IMR-90 (cell line): Measurements from ENCODE around the gene CNOT10. TPM values are rescaled to one million over a fixed set of nuclear protein-coding genes. Genes with fewer than 3 reads are reported as not detected.

ENCODE experiments used
- ATAC-seq: fragments of 200-7000 bp; cut with Tn5 transposase; 2 replicates; pipeline ENCODE4 v1.9.1; 2020; ENCODE audit warnings: low read depth, mild to moderate bottlenecking, moderate library complexity
- BruUV-seq: library from RNA; stranded (reverse); fragments of 400-500 nt; replicated peaks from 2 replicates; lab custom pipeline; 2021; lab: Mats Ljungman, UMichigan
- CTCF ChIA-PET: fragments of 300-600 bp; formaldehyde crosslinking; extraction: SDS; loops from one replicate; lab custom pipeline; 2021; ENCODE audit warnings: antibody characterized with exemption; lab: Yijun Ruan, JAX
- POLR2A ChIA-PET: fragments of 300-600 bp; sonication (Branson Sonifier 250); formaldehyde crosslinking; loops from one replicate; lab custom pipeline; 2022; ENCODE audit warnings: antibody characterized with exemption; ENCODE audit not compliant: unreplicated experiment; lab: Charles Lee
- DNase-seq: peaks from one replicate; pipeline ENCODE4 v3.0.0; 2013
- H2AFZ ChIP-seq: replicated peaks from 2 replicates; pipeline ENCODE3; 2013; ENCODE audit warnings: low read length, mild to moderate bottlenecking; ENCODE audit not compliant: poor library complexity
- H2AK5ac ChIP-seq: 2 replicates; pipeline ENCODE4 v1.6.1; 2013; ENCODE audit warnings: low read depth, low read length, inconsistent platforms
- H2AK9ac ChIP-seq: replicated peaks from 2 replicates; pipeline ENCODE3; 2013; ENCODE audit warnings: mild to moderate bottlenecking, low read depth, low read length, moderate library complexity; ENCODE audit not compliant: poor library complexity
- H2BK120ac ChIP-seq: 2 replicates; pipeline ENCODE4 v1.6.1; 2013; ENCODE audit warnings: low read depth, low read length, inconsistent platforms
- H2BK15ac ChIP-seq: 3 replicates; pipeline ENCODE4 v1.6.1; 2013; ENCODE audit warnings: low read depth, low read length, inconsistent platforms
- H2BK20ac ChIP-seq: 2 replicates; pipeline ENCODE4 v1.6.1; 2013; ENCODE audit warnings: low read depth, mild to moderate bottlenecking, inconsistent platforms, low read length, moderate library complexity
- H2BK5ac ChIP-seq: 2 replicates; pipeline ENCODE4 v1.6.1; 2013; ENCODE audit warnings: mild to moderate bottlenecking, low read depth, low read length, inconsistent platforms; ENCODE audit not compliant: poor library complexity, severe bottlenecking
- H3K14ac ChIP-seq: replicated peaks from 2 replicates; pipeline ENCODE4 v1.6.1; 2013; ENCODE audit warnings: low read depth, low read length, inconsistent platforms
- H3K18ac ChIP-seq: 2 replicates; pipeline ENCODE4 v1.6.1; 2013; ENCODE audit warnings: low read depth, low read length, control low read depth
- H3K23ac ChIP-seq: 2 replicates; pipeline ENCODE4 v1.6.1; 2013; ENCODE audit warnings: low read depth, low read length, inconsistent platforms
- H3K27ac ChIP-seq: 2 replicates; pipeline ENCODE4 v1.5.1; 2013; ENCODE audit warnings: mild to moderate bottlenecking, control low read depth, low read length; ENCODE audit not compliant: insufficient read depth
- H3K27me3 ChIP-seq: 2 replicates; pipeline ENCODE4 v1.6.1; 2013; ENCODE audit warnings: low read length; ENCODE audit not compliant: control insufficient read depth, insufficient read depth
- H3K36me3 ChIP-seq: 2 replicates; pipeline ENCODE4 v1.6.1; 2013; ENCODE audit warnings: low read length, mixed read lengths; ENCODE audit not compliant: control insufficient read depth, insufficient read depth
- H3K4ac ChIP-seq: 2 replicates; pipeline ENCODE4 v1.6.1; 2013; ENCODE audit warnings: low read depth, low read length, inconsistent platforms
- H3K4me1 ChIP-seq: 2 replicates; pipeline ENCODE4 v1.6.1; 2013; ENCODE audit warnings: low read length, mixed read lengths; ENCODE audit not compliant: control insufficient read depth, insufficient read depth
- H3K4me2 ChIP-seq: 2 replicates; pipeline ENCODE4 v1.6.1; 2013; ENCODE audit warnings: low read depth, mild to moderate bottlenecking, control low read depth, low read length, moderate library complexity
- H3K4me3 ChIP-seq: 2 replicates; pipeline ENCODE4 v1.5.1; 2013; ENCODE audit warnings: low read depth, mild to moderate bottlenecking, control low read depth, low read length, moderate library complexity; ENCODE audit not compliant: insufficient read depth
- H3K56ac ChIP-seq: 2 replicates; pipeline ENCODE4 v1.6.1; 2013; ENCODE audit warnings: low read length, inconsistent platforms; ENCODE audit not compliant: insufficient read depth; ENCODE audit errors: extremely low read depth
- H3K79me1 ChIP-seq, 2 experiments: 2 replicates each; pipeline ENCODE4 v1.6.1; 2013; ENCODE audit warnings: low read length in 2 of 2, inconsistent platforms in 1 of 2, low read depth in 1 of 2
- H3K9ac ChIP-seq: 2 replicates; pipeline ENCODE4 v1.6.1; 2013; ENCODE audit warnings: low read depth, low read length, control low read depth
- H3K9me1 ChIP-seq: 2 replicates; pipeline ENCODE4 v1.6.1; 2013; ENCODE audit warnings: low read length, inconsistent platforms; ENCODE audit not compliant: insufficient read depth
- H3K9me3 ChIP-seq: 2 replicates; pipeline ENCODE4 v1.6.1; 2013; ENCODE audit warnings: low read length; ENCODE audit not compliant: control insufficient read depth, insufficient read depth
- H4K20me1 ChIP-seq: 2 replicates; pipeline ENCODE4 v1.6.1; 2013; ENCODE audit warnings: low read length, inconsistent platforms; ENCODE audit not compliant: insufficient read depth
- H4K5ac ChIP-seq: 2 replicates; pipeline ENCODE4 v1.6.1; 2013; ENCODE audit warnings: mild to moderate bottlenecking, low read depth, low read length, control low read depth
- H4K8ac ChIP-seq, 2 experiments: 2 replicates each; pipeline ENCODE4 v1.6.1; 2013; ENCODE audit warnings: low read depth in 2 of 2, low read length in 2 of 2, control low read depth in 1 of 2, inconsistent platforms in 1 of 2
- H4K91ac ChIP-seq: 2 replicates; pipeline ENCODE4 v1.6.1; 2013; ENCODE audit warnings: low read depth, low read length, inconsistent platforms; ENCODE audit not compliant: insufficient read depth
- BHLHE40 ChIP-seq: fragments of 150-350 bp; IDR thresholded peaks from 2 replicates; pipeline ENCODE4 v1.6.1; 2016; ENCODE audit warnings: mild to moderate bottlenecking, low read depth, low read length
- CEBPB ChIP-seq: IDR thresholded peaks from 2 replicates; pipeline ENCODE4 v1.6.1; 2012; ENCODE audit warnings: low read depth, low read length, improper control_type of control experiment
- CHD1 ChIP-seq: IDR thresholded peaks from 2 replicates; pipeline ENCODE4 v1.6.1; 2012; ENCODE audit warnings: low read depth, low read length, improper control_type of control experiment
- CTCF ChIP-seq: conservative IDR thresholded peaks from 2 replicates; pipeline ENCODE4 v1.5.1; 2012; ENCODE audit warnings: mild to moderate bottlenecking, low read depth, low read length, improper control_type of control experiment
- FOS ChIP-seq: fragments of 150-350 bp; IDR thresholded peaks from 2 replicates; pipeline ENCODE4 v1.6.1; 2016; ENCODE audit warnings: low read depth, low read length
- MAZ ChIP-seq: IDR thresholded peaks from 2 replicates; pipeline ENCODE4 v1.6.1; 2012; ENCODE audit warnings: low read depth, mild to moderate bottlenecking, low read length, improper control_type of control experiment, moderate library complexity, borderline replicate concordance
- MXI1 ChIP-seq: IDR thresholded peaks from 2 replicates; pipeline ENCODE4 v1.6.1; 2012; ENCODE audit warnings: low read depth, mild to moderate bottlenecking, low read length, moderate library complexity, borderline replicate concordance
- NFE2L2 ChIP-seq: fragments of 150-350 bp; IDR thresholded peaks from 2 replicates; pipeline ENCODE4 v1.6.1; 2016; ENCODE audit warnings: low read depth, mild to moderate bottlenecking, low read length
- POLR2A ChIP-seq: IDR thresholded peaks from 2 replicates; pipeline ENCODE4 v1.6.1; 2012; ENCODE audit warnings: mild to moderate bottlenecking, low read depth, low read length
- RCOR1 ChIP-seq: IDR thresholded peaks from 2 replicates; pipeline ENCODE4 v1.6.1; 2012; ENCODE audit warnings: mild to moderate bottlenecking, low read length, improper control_type of control experiment; ENCODE audit not compliant: insufficient replicate concordance
- RFX5 ChIP-seq: IDR thresholded peaks from 2 replicates; pipeline ENCODE4 v1.8.0; 2012; ENCODE audit warnings: low read depth, mild to moderate bottlenecking, low read length, moderate library complexity
- SMC3 ChIP-seq: fragments of 150-350 bp; IDR thresholded peaks from 2 replicates; pipeline ENCODE4 v1.6.1; 2016; ENCODE audit warnings: low read depth, mild to moderate bottlenecking, antibody characterized with exemption, low read length, moderate library complexity
- USF2 ChIP-seq: fragments of 150-350 bp; IDR thresholded peaks from 2 replicates; pipeline ENCODE4 v1.6.1; 2017; ENCODE audit warnings: mild to moderate bottlenecking, antibody characterized with exemption, low read length, low read depth
- WGBS, 2 experiments: methylation state at CpG; one replicate each; pipeline versions ENCODE4 v1.1.5 to v1.1.7; 2013; ENCODE audit warnings: missing lambda C conversion rate in 2 of 2; ENCODE audit not compliant: insufficient read length in 1 of 2; ENCODE audit errors: extremely low coverage in 2 of 2; 5-methylcytosine and 5-hydroxymethylcytosine counted together
- dilution Hi-C: fragments of 300-500 bp; cut with HindIII; formaldehyde crosslinking; loops from one replicate; pipeline ENCODE4 v1.14.3; 2018; ENCODE audit warnings: low sequenced_read_pairs; ENCODE audit not compliant: unreplicated experiment
- in situ Hi-C: fragments of 300-500 bp; cut with MboI; formaldehyde crosslinking; loops from 3 replicates; pipeline ENCODE4 v1.14.3; 2019; ENCODE audit warnings: low sequenced_read_pairs, inconsistent platforms, mixed read lengths
- intact Hi-C: fragments of 100-400 bp; cut with micrococcal nuclease; formaldehyde crosslinking; loops from 2 replicates; pipeline ENCODE4 v1.10.0; 2022
- polyA plus RNA-seq, 3 experiments: library from polyadenylated mRNA; depleted of rRNA; stranded (reverse); fragments of >200 nt; gene quantifications; 2 replicates each; pipeline ENCODE4 v1.2.3, GENCODE V29; 2012; ENCODE audit warnings: low replicate concordance in 1 of 3
- total RNA-seq: library from RNA; depleted of rRNA; stranded (reverse); fragments of >200 nt; gene quantifications from 2 replicates; pipeline ENCODE4 v1.2.3, GENCODE V29; 2012
- TF ChIP-seq, protein P1 (sequence below): fragments of 150-350 bp; IDR thresholded peaks from 2 replicates; pipeline ENCODE4 v1.6.1; 2016; ENCODE audit warnings: low read depth, mild to moderate bottlenecking, low read length, moderate library complexity, borderline replicate concordance

CNOT10 gene
- total and polyA plus RNA-seq, 2 of the 4 experiments (the other 2 are of a cell fraction), result 15.8 to 20.4 TPM

- no peak overlapping the region for H2AK5ac ChIP-seq
- no peaks in the 10 kb centered on the region for H3K79me1 ChIP-seq
- H2AK9ac ChIP-seq, result peak overlapping the region; percentile 55
- no peak overlapping the region for H2BK120ac ChIP-seq
- H3K4me1 ChIP-seq, result no peaks in the 10 kb centered on the region; the same call in 1 of the 2 replicates
- H4K8ac ChIP-seq, result no peak overlapping the region; a peak in 1 of 4 replicates
- H3K18ac ChIP-seq, result no peak overlapping the region
- H2BK5ac ChIP-seq, result no peak overlapping the region
- H3K9me1 ChIP-seq, result no peaks in the 10 kb centered on the region
- H3K4ac ChIP-seq, result no peak overlapping the region
- no peak overlapping the region for H3K23ac ChIP-seq
- H3K9ac ChIP-seq, result peak overlapping the region; percentile 40; the same call in 1 of the 2 replicates
- ChIA-PET CTCF (interaction anchor here (0.7 to 1.9 kb wide), 4 partner anchors 10 to 83 kb away, joined by 3 to 5 read pairs (median 4); no protein-coding TSS in a partner anchor), POLR2A (no interaction called here)
- no peak overlapping the region for H4K5ac ChIP-seq
- no peaks in the 10 kb centered on the region for H3K36me3 ChIP-seq
- ATAC-seq (peak; percentile 97), DNase-seq (peak; percentile 68)
- peak overlapping the region; percentile 69 for H3K4me3 ChIP-seq
- no peak overlapping the region for H2BK15ac ChIP-seq
- H3K27me3 ChIP-seq, result peaks cover 4% of the 10 kb centered on the region; the same call in 1 of the 2 replicates
- H3K14ac ChIP-seq, result no peak overlapping the region
- no peak overlapping the region for H4K91ac ChIP-seq
- WGBS, 2 experiments, result 2% methylated on average over 19 of the region's 59 CpGs; no CpG with 5 or more reads in 1 of the 2 experiments
- no peak overlapping the region for H2BK20ac ChIP-seq
- H3K27ac ChIP-seq, result no peak overlapping the region
- H3K56ac ChIP-seq, result no peak overlapping the region
- dilution Hi-C loops (no loop called here), in situ Hi-C loops (no loop called here), intact Hi-C loops (loop anchor here (1.0 kb wide), 1 partner anchor 48 kb away; no protein-coding TSS in a partner anchor)
- peak overlapping the region; percentile 94 for H2AFZ ChIP-seq
- no peaks in the 10 kb centered on the region for H4K20me1 ChIP-seq
- BruUV-seq, result no TSS peak
- H3K4me2 ChIP-seq, result peak overlapping the region; percentile 93
- no peaks in the 10 kb centered on the region for H3K9me3 ChIP-seq
- TF ChIP-seq MXI1 (no peak), NFE2L2 (no peak), POLR2A (no peak), RFX5 (no peak), FOS (no peak), CTCF (peak; percentile 79), BHLHE40 (0 out of 2 replicates have a peak, but pooled peaks have one; percentile 6), SMC3 (peak; percentile 42; the same call in 1 of the 2 replicates), CEBPB (no peak), MAZ (peak; percentile 44; the same call in 1 of the 2 replicates), CHD1 (no peak), USF2 (no peak), RCOR1 (no peak)
- TF ChIP-seq, protein P1, sequence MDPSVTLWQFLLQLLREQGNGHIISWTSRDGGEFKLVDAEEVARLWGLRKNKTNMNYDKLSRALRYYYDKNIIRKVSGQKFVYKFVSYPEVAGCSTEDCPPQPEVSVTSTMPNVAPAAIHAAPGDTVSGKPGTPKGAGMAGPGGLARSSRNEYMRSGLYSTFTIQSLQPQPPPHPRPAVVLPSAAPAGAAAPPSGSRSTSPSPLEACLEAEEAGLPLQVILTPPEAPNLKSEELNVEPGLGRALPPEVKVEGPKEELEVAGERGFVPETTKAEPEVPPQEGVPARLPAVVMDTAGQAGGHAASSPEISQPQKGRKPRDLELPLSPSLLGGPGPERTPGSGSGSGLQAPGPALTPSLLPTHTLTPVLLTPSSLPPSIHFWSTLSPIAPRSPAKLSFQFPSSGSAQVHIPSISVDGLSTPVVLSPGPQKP, result no peak
Measured at GRCh38 chr3:32781211-32781968, 96.4 kb downstream of the CNOT10 start.
